Left lung (tissue), 10 donors: Measurements from ENCODE around the gene ATP12A. TPM values are rescaled to one million over a fixed set of nuclear protein-coding genes. Genes with fewer than 3 reads are reported as not detected.

Experiments used
- ATAC-seq: fragments of 200-7000 bp; cut with Tn5 transposase; one replicate; pipeline ENCODE4 v1.9.1; 2020; ENCODE audit warnings: moderate library complexity
- DNase-seq, 4 donors: peaks; one replicate each; pipeline ENCODE4 v3.0.0-alpha.2; 2013 to 2020
- H3K27ac ChIP-seq, 2 donors: fragments of 200-600 bp; sonication (generic) in 1 of 2; one replicate each; pipeline versions ENCODE4 v1.5.0 to v1.8.0; 2020 to 2021
- H3K27me3 ChIP-seq, 2 donors: fragments of 200-600 bp; sonication (generic) in 1 of 2; one replicate each; pipeline versions ENCODE4 v1.5.0 to v1.8.0; 2020 to 2021
- H3K36me3 ChIP-seq, 2 donors: fragments of 200-600 bp; sonication (generic) in 1 of 2; one replicate each; pipeline versions ENCODE4 v1.5.0 to v1.8.0; 2020 to 2021
- H3K4me1 ChIP-seq, 2 donors: fragments of 200-600 bp; one replicate each; pipeline ENCODE4 v1.8.0; 2021
- H3K4me3 ChIP-seq, 2 donors: fragments of 200-600 bp; sonication (generic) in 1 of 2; one replicate each; pipeline versions ENCODE4 v1.5.0 to v1.8.0; 2020 to 2021; ENCODE audit warnings: mild to moderate bottlenecking in 1 of 2
- H3K9me3 ChIP-seq, 2 donors: fragments of 200-600 bp; sonication (generic) in 1 of 2; one replicate each; pipeline versions ENCODE4 v1.5.0 to v1.8.0; 2020 to 2021
- intact Hi-C, 2 donors: fragments of 100-400 bp; cut with DNase I; formaldehyde crosslinking; loops; one replicate each; pipeline versions ENCODE4 v1.11.2 to v1.14.2; 2022
- polyA plus RNA-seq, 6 donors: library from polyadenylated mRNA; unstranded; fragments of 120-200 nt; gene quantifications; one replicate each; pipeline ENCODE4 v1.2.1, GENCODE V29; 2013; ENCODE audit not compliant: insufficient read length in 6 of 6
- total RNA-seq, 2 donors: library from RNA; stranded (reverse); fragmentation: NEBNext Ultra II Directional; extraction: Animal tissue kit (Norgen Biotek cat#: 25700); gene quantifications; one replicate each; pipeline ENCODE4 v1.2.1, GENCODE V29; 2021
- TF ChIP-seq, protein P1 (sequence below), 2 donors: fragments of 200-600 bp; sonication (generic) in 1 of 2; IDR thresholded peaks; one replicate each; pipeline versions ENCODE4 v1.5.0 to v1.8.0; 2021; ENCODE audit warnings: antibody characterized with exemption in 2 of 2
- donor health status: DM: no; HTN: yes; CAD: no.
- donor health status: DM: no; HTN: no; CAD: no.

The ATP12A gene
- total and polyA plus RNA-seq, 8 donors = 0.08 to 2.0 (median 0.10) TPM; not detected in 3

- DNase-seq (no peak), ATAC-seq (no peak)
- Histone ChIP-seq H3K4me1 (no peaks in the 10 kb centered on the region), H3K9me3 (no peaks in the 10 kb centered on the region), H3K27ac (no peak overlapping the region), H3K4me3 (no peak overlapping the region), H3K27me3 (no peaks in the 10 kb centered on the region), H3K36me3 (no peaks in the 10 kb centered on the region)
- intact Hi-C loops = no loop called here
- TF ChIP-seq, protein P1, sequence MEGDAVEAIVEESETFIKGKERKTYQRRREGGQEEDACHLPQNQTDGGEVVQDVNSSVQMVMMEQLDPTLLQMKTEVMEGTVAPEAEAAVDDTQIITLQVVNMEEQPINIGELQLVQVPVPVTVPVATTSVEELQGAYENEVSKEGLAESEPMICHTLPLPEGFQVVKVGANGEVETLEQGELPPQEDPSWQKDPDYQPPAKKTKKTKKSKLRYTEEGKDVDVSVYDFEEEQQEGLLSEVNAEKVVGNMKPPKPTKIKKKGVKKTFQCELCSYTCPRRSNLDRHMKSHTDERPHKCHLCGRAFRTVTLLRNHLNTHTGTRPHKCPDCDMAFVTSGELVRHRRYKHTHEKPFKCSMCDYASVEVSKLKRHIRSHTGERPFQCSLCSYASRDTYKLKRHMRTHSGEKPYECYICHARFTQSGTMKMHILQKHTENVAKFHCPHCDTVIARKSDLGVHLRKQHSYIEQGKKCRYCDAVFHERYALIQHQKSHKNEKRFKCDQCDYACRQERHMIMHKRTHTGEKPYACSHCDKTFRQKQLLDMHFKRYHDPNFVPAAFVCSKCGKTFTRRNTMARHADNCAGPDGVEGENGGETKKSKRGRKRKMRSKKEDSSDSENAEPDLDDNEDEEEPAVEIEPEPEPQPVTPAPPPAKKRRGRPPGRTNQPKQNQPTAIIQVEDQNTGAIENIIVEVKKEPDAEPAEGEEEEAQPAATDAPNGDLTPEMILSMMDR (IDR thresholded peaks at IDR 0.05) = no peak
Measured at GRCh38 chr13:24652359-24652758, 27.8 kb upstream of the ATP12A start.

GRCh38 chr13:24654741-24655140 lies 25.5 kb upstream of the ATP12A start:
- DNase-seq = no peak
- TF ChIP-seq, protein P1 (IDR thresholded peaks at IDR 0.05) = no peak
- H3K4me3 ChIP-seq = no peak overlapping the region
- H3K9me3 ChIP-seq = no peaks in the 10 kb centered on the region
- no peak for ATAC-seq
- intact Hi-C loops = no loop called here
- H3K27me3 ChIP-seq = no peaks in the 10 kb centered on the region
- H3K36me3 ChIP-seq = no peaks in the 10 kb centered on the region
- H3K27ac ChIP-seq = no peak overlapping the region
- no peaks in the 10 kb centered on the region for H3K4me1 ChIP-seq

DNA sequence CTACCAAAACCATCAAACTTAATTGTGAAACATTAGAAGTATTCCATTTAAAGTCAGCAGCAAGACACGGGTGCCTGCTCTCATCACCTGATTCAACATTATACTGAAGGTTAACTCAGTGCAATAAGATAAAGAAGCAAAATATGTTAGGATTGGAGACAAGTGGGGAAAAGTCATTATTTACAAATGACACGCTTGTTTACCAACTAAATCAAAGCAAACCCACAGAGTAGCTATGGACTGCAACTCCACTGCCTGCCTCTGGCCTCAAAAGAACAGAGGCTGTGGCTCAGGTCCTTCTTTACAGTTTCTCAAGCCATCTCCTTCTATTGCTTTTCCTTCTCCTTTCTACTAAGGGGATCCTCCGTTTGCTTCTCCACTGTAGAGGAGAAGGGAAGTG lies 21.0 kb upstream of the ATP12A start:
- no peaks in the 10 kb centered on the region for H3K4me1 ChIP-seq
- no peak for ATAC-seq
- H3K4me3 ChIP-seq = no peak overlapping the region
- H3K9me3 ChIP-seq = no peaks in the 10 kb centered on the region
- intact Hi-C loops = no loop called here
- H3K27me3 ChIP-seq = no peaks in the 10 kb centered on the region
- H3K27ac ChIP-seq = no peak overlapping the region
- DNase-seq = no peak
- TF ChIP-seq, protein P1 (IDR thresholded peaks at IDR 0.05) = no peak
- no peaks in the 10 kb centered on the region for H3K36me3 ChIP-seq

DNA sequence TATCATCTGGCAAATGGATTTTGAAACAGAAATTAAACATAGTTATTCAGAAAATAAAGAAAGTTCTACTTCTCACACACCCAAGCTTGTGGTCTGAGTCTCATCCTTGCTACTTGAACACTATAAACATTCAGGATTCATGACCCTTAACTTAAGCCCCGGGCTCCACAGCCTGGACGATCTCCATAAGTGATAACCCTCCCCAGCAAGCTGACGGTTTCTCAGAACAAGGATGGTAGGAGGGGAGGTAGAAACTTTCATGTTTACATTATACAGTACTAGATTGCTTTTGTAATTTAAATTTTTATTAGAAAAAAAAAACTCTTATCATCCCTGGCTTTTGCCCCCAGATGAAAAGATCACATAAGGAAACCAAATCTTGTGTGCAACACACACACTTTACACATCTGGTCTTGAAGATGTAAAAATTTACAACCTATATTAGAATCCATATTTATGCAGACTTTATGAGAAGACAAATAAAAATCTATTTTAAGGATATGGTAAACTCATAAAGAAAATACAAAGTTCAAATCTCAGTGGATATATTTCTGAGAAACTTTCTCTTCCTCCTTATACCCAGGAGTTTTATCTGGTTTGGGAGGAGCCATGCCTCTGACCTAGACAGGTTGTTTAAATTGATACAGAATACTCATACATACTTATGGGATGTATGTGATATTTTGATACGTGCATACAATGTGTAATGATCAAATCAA lies 20.0 kb upstream of the ATP12A start:
- H3K4me3 ChIP-seq = no peak overlapping the region
- H3K27me3 ChIP-seq = no peaks in the 10 kb centered on the region
- intact Hi-C loops = no loop called here
- no peaks in the 10 kb centered on the region for H3K36me3 ChIP-seq
- no peaks in the 10 kb centered on the region for H3K4me1 ChIP-seq
- H3K27ac ChIP-seq = no peak overlapping the region
- DNase-seq = no peak
- H3K9me3 ChIP-seq = no peaks in the 10 kb centered on the region
- TF ChIP-seq, protein P1 (IDR thresholded peaks at IDR 0.05) = no peak
- ATAC-seq = no peak

GRCh38 chr13:24661713-24662112 lies 18.5 kb upstream of the ATP12A start:
- DNase-seq (no peak), ATAC-seq (no peak)
- TF ChIP-seq, protein P1 (IDR thresholded peaks at IDR 0.05) = no peak
- Histone ChIP-seq H3K36me3 (no peaks in the 10 kb centered on the region), H3K27me3 (no peaks in the 10 kb centered on the region), H3K4me1 (no peaks in the 10 kb centered on the region), H3K9me3 (no peaks in the 10 kb centered on the region), H3K4me3 (no peak overlapping the region), H3K27ac (no peak overlapping the region)
- intact Hi-C loops = no loop called here
